Fibroblast of villous mesenchyme (primary cell): ENCODE measurements around the gene AUTS2. TPM values are rescaled to one million over a fixed set of nuclear protein-coding genes. Genes with fewer than 3 reads are reported as not detected.

ENCODE experiments used
- DNase-seq: peaks from one replicate; pipeline ENCODE4 v3.0.0-alpha.2; 2010; ENCODE audit warnings: low read depth
- H3K4me3 ChIP-seq: 2 replicates; pipeline ENCODE4 v1.5.1; 2011; ENCODE audit warnings: low read depth, mild to moderate bottlenecking, low read length
- total RNA-seq: library from RNA; depleted of rRNA; stranded (reverse); fragments of >200 nt; gene quantifications from 2 replicates; pipeline ENCODE4 v1.2.3, GENCODE V29; 2012
- TF ChIP-seq, protein P1 (sequence below): IDR thresholded peaks from 2 replicates; pipeline ENCODE4 v1.5.1; 2012; ENCODE audit warnings: low read depth, mild to moderate bottlenecking, low read length; ENCODE audit not compliant: insufficient read depth

The AUTS2 gene
- total RNA-seq, 1 donor = 3.9 TPM

DNA sequence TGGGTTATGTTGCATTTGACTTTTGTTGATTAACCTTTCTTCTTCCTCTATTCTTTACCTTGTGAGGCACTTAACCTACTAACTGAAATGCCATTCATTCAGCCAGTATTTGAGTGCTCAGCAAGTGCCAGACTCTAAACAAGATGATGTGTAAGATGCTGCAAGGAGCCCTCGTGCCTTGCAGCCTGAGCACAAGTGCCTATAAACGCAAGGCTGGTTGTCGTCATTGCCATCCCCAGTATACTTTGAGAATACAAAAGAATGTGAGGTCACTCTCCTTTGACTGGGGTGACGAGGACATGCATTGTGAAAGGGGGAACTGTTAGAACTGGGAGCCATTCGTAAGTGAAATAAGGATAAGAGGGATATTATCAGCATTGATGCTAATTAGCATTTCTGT is 103.0 kb downstream of the AUTS2 start:
- DNase-seq = no peak
- H3K4me3 ChIP-seq = no peak overlapping the region

GRCh38 chr7:69702357-69702756 is 104.1 kb downstream of the AUTS2 start:
- no peak for DNase-seq
- TF ChIP-seq, protein P1, sequence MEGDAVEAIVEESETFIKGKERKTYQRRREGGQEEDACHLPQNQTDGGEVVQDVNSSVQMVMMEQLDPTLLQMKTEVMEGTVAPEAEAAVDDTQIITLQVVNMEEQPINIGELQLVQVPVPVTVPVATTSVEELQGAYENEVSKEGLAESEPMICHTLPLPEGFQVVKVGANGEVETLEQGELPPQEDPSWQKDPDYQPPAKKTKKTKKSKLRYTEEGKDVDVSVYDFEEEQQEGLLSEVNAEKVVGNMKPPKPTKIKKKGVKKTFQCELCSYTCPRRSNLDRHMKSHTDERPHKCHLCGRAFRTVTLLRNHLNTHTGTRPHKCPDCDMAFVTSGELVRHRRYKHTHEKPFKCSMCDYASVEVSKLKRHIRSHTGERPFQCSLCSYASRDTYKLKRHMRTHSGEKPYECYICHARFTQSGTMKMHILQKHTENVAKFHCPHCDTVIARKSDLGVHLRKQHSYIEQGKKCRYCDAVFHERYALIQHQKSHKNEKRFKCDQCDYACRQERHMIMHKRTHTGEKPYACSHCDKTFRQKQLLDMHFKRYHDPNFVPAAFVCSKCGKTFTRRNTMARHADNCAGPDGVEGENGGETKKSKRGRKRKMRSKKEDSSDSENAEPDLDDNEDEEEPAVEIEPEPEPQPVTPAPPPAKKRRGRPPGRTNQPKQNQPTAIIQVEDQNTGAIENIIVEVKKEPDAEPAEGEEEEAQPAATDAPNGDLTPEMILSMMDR = no peak
- H3K4me3 ChIP-seq = no peak overlapping the region

More for the DNA sequence above, 103.0 kb downstream of the AUTS2 start:
- TF ChIP-seq, protein P1 = no peak

DNA sequence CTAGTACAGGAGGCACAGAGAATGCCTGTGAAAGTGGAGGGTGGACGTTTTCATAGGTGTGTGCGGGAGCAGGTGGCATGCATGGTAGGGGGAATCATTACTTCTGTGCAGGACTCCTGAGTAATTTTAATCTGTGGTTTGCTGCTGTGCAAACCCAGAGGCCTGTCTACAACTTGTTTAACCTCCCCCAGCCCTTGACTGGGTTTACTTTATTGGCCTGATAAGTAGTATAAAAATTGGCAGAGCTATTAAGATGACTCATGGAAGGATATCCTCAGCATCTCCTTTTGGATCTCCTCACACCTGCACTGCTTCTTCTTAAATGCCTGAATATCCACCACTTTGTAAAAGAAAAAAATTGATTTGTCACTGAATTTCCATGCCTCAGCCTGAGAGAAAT is 104.8 kb downstream of the AUTS2 start:
- TF ChIP-seq, protein P1 = no peak
- DNase-seq = no peak
- no peak overlapping the region for H3K4me3 ChIP-seq

DNA sequence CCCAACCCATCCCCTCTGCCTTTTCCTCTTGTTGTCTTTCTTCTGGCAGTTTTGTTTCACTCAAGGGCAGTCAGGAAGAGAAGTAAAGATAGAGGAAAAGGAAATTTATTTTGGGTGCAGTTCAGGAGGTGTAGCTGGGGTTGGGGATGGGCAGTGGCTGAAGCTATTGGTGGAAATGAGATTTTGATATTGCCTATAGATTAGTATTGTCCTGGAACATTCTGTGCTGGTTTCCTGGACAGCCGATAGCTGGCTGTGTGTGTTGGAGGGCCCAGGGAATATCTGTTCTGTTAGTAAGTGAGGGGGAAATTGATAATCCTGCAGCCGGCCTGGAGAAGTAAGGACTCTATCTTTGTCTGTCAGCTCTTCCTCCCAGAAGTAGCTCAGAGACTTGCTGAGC is 107.8 kb downstream of the AUTS2 start:
- TF ChIP-seq, protein P1 = no peak
- no peak overlapping the region for H3K4me3 ChIP-seq
- DNase-seq = no peak

GRCh38 chr7:69708857-69709256 is 110.6 kb downstream of the AUTS2 start:
- TF ChIP-seq, protein P1 = no peak
- DNase-seq = no peak

GRCh38 chr7:69710768-69711438 is 112.6 kb downstream of the AUTS2 start:
- H3K4me3 ChIP-seq = no peak overlapping the region
- TF ChIP-seq, protein P1 = no peak
- no peak for DNase-seq

More at GRCh38 chr7:69708857-69709256, 110.6 kb downstream of the AUTS2 start:
- H3K4me3 ChIP-seq = no peak overlapping the region
